H1 (cell line): ENCODE results near the gene CNTF. TPM values are rescaled to one million over a fixed set of nuclear protein-coding genes. Genes with fewer than 3 reads are reported as not detected.

ENCODE experiments used
- CHD2 ChIP-seq: IDR thresholded peaks from 2 replicates; pipeline ENCODE4 v1.6.1; 2012; ENCODE audit warnings: low read length, improper control_type of control experiment
- GABPA ChIP-seq: IDR thresholded peaks from 2 replicates; pipeline ENCODE4 v1.6.1; 2011; ENCODE audit warnings: mild to moderate bottlenecking, low read length, moderate library complexity, borderline replicate concordance; ENCODE audit not compliant: insufficient read depth
- GTF2F1 ChIP-seq: IDR thresholded peaks from 2 replicates; pipeline ENCODE4 v1.6.1; 2012; ENCODE audit warnings: low read depth, low read length, improper control_type of control experiment, borderline replicate concordance
- HDAC2 ChIP-seq, 2 experiments: fragments of 300-600 bp in 1 of 2; sonication (generic) in 1 of 2; IDR thresholded peaks; 2 replicates each; pipeline ENCODE4 v1.6.1; 2011 to 2012; ENCODE audit warnings: low read depth in 2 of 2, low read length in 2 of 2, mild to moderate bottlenecking in 2 of 2, moderate library complexity in 2 of 2, borderline replicate concordance in 1 of 2, inconsistent platforms in 1 of 2
- NANOG ChIP-seq: IDR thresholded peaks from 2 replicates; pipeline ENCODE4 v1.6.1; 2011; ENCODE audit warnings: low read length, low read depth, mild to moderate bottlenecking, inconsistent platforms; ENCODE audit not compliant: insufficient read depth, poor library complexity, severe bottlenecking
- RXRA ChIP-seq: IDR thresholded peaks from 2 replicates; pipeline ENCODE4 v1.6.1; 2011; ENCODE audit warnings: low read depth, mild to moderate bottlenecking, low read length, moderate library complexity; ENCODE audit not compliant: insufficient read depth
- ZNF274 ChIP-seq: IDR thresholded peaks from 2 replicates; pipeline ENCODE4 v1.7.0; 2012; ENCODE audit warnings: low read length, borderline replicate concordance; ENCODE audit errors: extremely low read depth
- polyA plus RNA-seq, 7 experiments: library from polyadenylated mRNA; depleted of rRNA in 3 of 7; stranded (reverse) in 5 of 7; unstranded in 2 of 7; fragments of >200 nt in 5 of 7; fragments of 200-250 nt in 2 of 7; gene quantifications; 1 replicate in 5 of 7; 2 replicates in 1 of 7; 4 replicates in 1 of 7; pipeline versions ENCODE4 v1.2.1 to v1.2.3, GENCODE V29; 2011 to 2013; ENCODE audit warnings: missing spikeins in 2 of 7, mixed read lengths in 2 of 7
- total RNA-seq: library from RNA; stranded (reverse); fragmentation: NEBNext Ultra II Directional; extraction: Animal tissue kit (Norgen Biotek cat#: 25700); gene quantifications from 2 replicates; pipeline ENCODE4 v1.2.1, GENCODE V29; 2021
- TF ChIP-seq, protein P1 (sequence below): IDR thresholded peaks from 2 replicates; pipeline ENCODE4 v1.6.1; 2012; ENCODE audit warnings: low read length, inconsistent platforms

Gene CNTF
- total and polyA plus RNA-seq, 2 of the 8 experiments (the other 6 are each of a cell fraction or from before 2014, with no cell fraction given) = 0.41 to 1.5 TPM

- no peak for TF ChIP-seq GABPA
- TF ChIP-seq CHD2 = no peak
- TF ChIP-seq HDAC2 (IDR thresholded peaks at IDR 0.05; ENCODE audit: borderline replicate concordance in 1 of 2, low read depth in 2 of 2, low read length in 2 of 2) = no peak
- TF ChIP-seq, protein P1, sequence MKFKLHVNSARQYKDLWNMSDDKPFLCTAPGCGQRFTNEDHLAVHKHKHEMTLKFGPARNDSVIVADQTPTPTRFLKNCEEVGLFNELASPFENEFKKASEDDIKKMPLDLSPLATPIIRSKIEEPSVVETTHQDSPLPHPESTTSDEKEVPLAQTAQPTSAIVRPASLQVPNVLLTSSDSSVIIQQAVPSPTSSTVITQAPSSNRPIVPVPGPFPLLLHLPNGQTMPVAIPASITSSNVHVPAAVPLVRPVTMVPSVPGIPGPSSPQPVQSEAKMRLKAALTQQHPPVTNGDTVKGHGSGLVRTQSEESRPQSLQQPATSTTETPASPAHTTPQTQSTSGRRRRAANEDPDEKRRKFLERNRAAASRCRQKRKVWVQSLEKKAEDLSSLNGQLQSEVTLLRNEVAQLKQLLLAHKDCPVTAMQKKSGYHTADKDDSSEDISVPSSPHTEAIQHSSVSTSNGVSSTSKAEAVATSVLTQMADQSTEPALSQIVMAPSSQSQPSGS = no peak
- no peak for TF ChIP-seq RXRA
- TF ChIP-seq NANOG = no peak
- TF ChIP-seq GTF2F1 = no peak
- no peak for TF ChIP-seq ZNF274
Measured at GRCh38 chr11:58659910-58660570, 37.6 kb downstream of the CNTF start (continued).
